CD8-positive, alpha-beta memory T cell (primary cell): ENCODE data around the gene PCDHA8. TPM values are rescaled to one million over a fixed set of nuclear protein-coding genes. Genes with fewer than 3 reads are reported as not detected.
"Not testable (repeated sequence)": the region's sequence is repeated elsewhere in the genome, so short reads cannot be mapped to it uniquely, and the experiment has no call there.

ENCODE experiments used
- CTCF ChIA-PET: fragments of 350-600 bp; sonication (Branson Sonifier 250); formaldehyde crosslinking; loops from one replicate; lab custom pipeline; 2021; ENCODE audit warnings: antibody characterized with exemption; lab: Charles Lee
- POLR2A ChIA-PET: fragments of 350-600 bp; sonication (Branson Sonifier 250); formaldehyde crosslinking; loops from one replicate; lab custom pipeline; 2021; ENCODE audit warnings: antibody characterized with exemption; lab: Charles Lee
- DNase-seq, 5 donors: peaks; one replicate each; pipeline versions ENCODE4 v3.0.0 to v3.0.0-alpha.2; 2020 to 2022; ENCODE audit warnings: mixed read lengths in 1 of 5
- H3K27ac ChIP-seq: one replicate; pipeline ENCODE4 v1.7.0; 2013; ENCODE audit warnings: low read depth, mild to moderate bottlenecking, low read length, moderate library complexity
- H3K27me3 ChIP-seq: 2 replicates; pipeline ENCODE4 v1.7.0; 2013; ENCODE audit warnings: low read length, mild to moderate bottlenecking; ENCODE audit not compliant: insufficient read depth, poor library complexity, severe bottlenecking
- H3K36me3 ChIP-seq: 2 replicates; pipeline ENCODE4 v1.7.0; 2013; ENCODE audit warnings: mild to moderate bottlenecking, low read length, moderate library complexity; ENCODE audit not compliant: insufficient read depth
- H3K4me1 ChIP-seq: 2 replicates; pipeline ENCODE4 v1.7.0; 2013; ENCODE audit warnings: mild to moderate bottlenecking, low read length, moderate library complexity; ENCODE audit not compliant: insufficient read depth
- H3K4me3 ChIP-seq: 2 replicates; pipeline ENCODE4 v1.7.0; 2013; ENCODE audit warnings: mild to moderate bottlenecking, low read length
- H3K9me3 ChIP-seq: 2 replicates; pipeline ENCODE4 v1.7.0; 2013; ENCODE audit warnings: mild to moderate bottlenecking, low read length
- H3K27ac Mint-ChIP-seq, 8 donors: one replicate each; pipeline ENCODE4 v1.8.0; 2020 to 2021; ENCODE audit warnings: mixed read lengths in 8 of 8, mild to moderate bottlenecking in 6 of 8, inconsistent platforms in 3 of 8, moderate library complexity in 3 of 8
- H3K27me3 Mint-ChIP-seq, 2 donors: one replicate each; pipeline ENCODE4 v1.8.0; 2020 to 2021; ENCODE audit warnings: mixed read lengths in 2 of 2, mild to moderate bottlenecking in 1 of 2, moderate library complexity in 1 of 2
- H3K36me3 Mint-ChIP-seq, 3 donors: one replicate each; pipeline ENCODE4 v1.8.0; 2020 to 2021; ENCODE audit warnings: mixed read lengths in 3 of 3, inconsistent platforms in 1 of 3, mild to moderate bottlenecking in 1 of 3
- H3K4me1 Mint-ChIP-seq, 3 donors: one replicate each; pipeline ENCODE4 v1.8.0; 2020 to 2021; ENCODE audit warnings: mixed read lengths in 3 of 3, inconsistent platforms in 1 of 3, mild to moderate bottlenecking in 1 of 3
- H3K4me3 Mint-ChIP-seq, 7 donors: one replicate each; pipeline ENCODE4 v1.8.0; 2020 to 2021; ENCODE audit warnings: mixed read lengths in 7 of 7, mild to moderate bottlenecking in 6 of 7, moderate library complexity in 4 of 7, inconsistent platforms in 2 of 7
- H3K9me3 Mint-ChIP-seq, 5 donors: one replicate each; pipeline ENCODE4 v1.8.0; 2020 to 2022; ENCODE audit warnings: mixed read lengths in 5 of 5, mild to moderate bottlenecking in 3 of 5, moderate library complexity in 2 of 5, inconsistent platforms in 1 of 5
- polyA plus RNA-seq: library from polyadenylated mRNA; unstranded; fragments of 300-500 nt; fragmentation: Illumina TruSeq; gene quantifications from one replicate; pipeline ENCODE4 v1.2.3, GENCODE V29; 2021
- total RNA-seq, 2 experiments: library from RNA; stranded (reverse); gene quantifications; one replicate each; pipeline ENCODE4 v1.2.3, GENCODE V29; 2021

PCDHA8 gene
- total and polyA plus RNA-seq, 3 experiments from 2014 or later = not detected

- Mint-ChIP-seq H3K36me3 (peaks cover 0 to 4% (median 0%) of the 10 kb centered on the region in 3 donors), H3K27me3 (peaks cover 16 to 41% of the 10 kb centered on the region in 2 donors), H3K27ac (no peak overlapping the region), H3K4me1 (no peaks in the 10 kb centered on the region), H3K4me3 (no peak overlapping the region), H3K9me3 (peaks cover 38 to 58% (median 43%) of the 10 kb centered on the region in 5 donors)
- ChIA-PET POLR2A (no interaction called here), CTCF (no interaction called here)
- H3K27ac ChIP-seq = no peak overlapping the region
- no peaks in the 10 kb centered on the region for H3K27me3 ChIP-seq
- no peak overlapping the region for H3K4me3 ChIP-seq
- H3K4me1 ChIP-seq = no peaks in the 10 kb centered on the region
- no peaks in the 10 kb centered on the region for H3K36me3 ChIP-seq
- no peak for DNase-seq
- peaks cover 4% of the 10 kb centered on the region for H3K9me3 ChIP-seq
Observed at GRCh38 chr5:140801494-140801841, 39.5 kb upstream of the PCDHA8 start.

GRCh38 chr5:140802381-140802780, 38.6 kb upstream of the PCDHA8 start:
- H3K4me3 ChIP-seq, H3K9me3 ChIP-seq, H3K27ac ChIP-seq, H3K4me1 Mint-ChIP-seq, H3K36me3 ChIP-seq, H3K4me1 ChIP-seq, CTCF ChIA-PET, H3K27me3 ChIP-seq, H3K36me3 Mint-ChIP-seq, POLR2A ChIA-PET, H3K27ac Mint-ChIP-seq, H3K4me3 Mint-ChIP-seq, DNase-seq: not testable (repeated sequence)
- Mint-ChIP-seq H3K27me3 (peaks cover 16 to 46% of the 10 kb centered on the region in 2 donors), H3K9me3 (peaks cover 33 to 57% (median 40%) of the 10 kb centered on the region in 5 donors)

DNA sequence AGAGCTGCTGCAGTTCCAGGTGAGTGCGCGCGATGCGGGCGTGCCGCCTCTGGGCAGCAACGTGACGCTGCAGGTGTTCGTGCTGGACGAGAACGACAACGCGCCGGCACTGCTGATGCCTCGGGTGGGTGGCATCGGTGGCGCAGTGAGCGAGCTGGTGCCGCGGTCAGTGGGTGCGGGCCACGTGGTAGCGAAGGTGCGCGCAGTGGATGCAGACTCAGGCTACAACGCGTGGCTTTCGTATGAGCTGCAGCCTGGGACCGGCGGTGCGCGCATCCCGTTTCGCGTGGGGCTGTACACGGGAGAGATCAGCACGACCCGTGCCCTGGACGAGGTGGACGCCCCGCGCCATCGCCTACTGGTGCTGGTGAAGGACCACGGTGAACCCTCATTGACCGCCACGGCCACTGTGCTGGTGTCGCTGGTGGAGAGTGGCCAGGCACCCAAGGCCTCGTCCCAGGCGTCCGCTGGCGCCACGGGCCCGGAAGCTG, 38.2 kb upstream of the PCDHA8 start:
- H3K27ac ChIP-seq = no peak overlapping the region
- H3K4me3 Mint-ChIP-seq = no peak overlapping the region
- H3K4me1 Mint-ChIP-seq = no peaks in the 10 kb centered on the region
- no peak overlapping the region for H3K4me3 ChIP-seq
- peaks cover 4% of the 10 kb centered on the region for H3K9me3 ChIP-seq
- H3K27me3 ChIP-seq = no peaks in the 10 kb centered on the region
- H3K27me3 Mint-ChIP-seq = peaks cover 16 to 49% of the 10 kb centered on the region in 2 donors
- peaks cover 0 to 4% (median 1%) of the 10 kb centered on the region in 3 donors for H3K36me3 Mint-ChIP-seq
- H3K36me3 ChIP-seq = no peaks in the 10 kb centered on the region
- CTCF ChIA-PET = no interaction called here
- POLR2A ChIA-PET = no interaction called here
- DNase-seq = no peak
- H3K9me3 Mint-ChIP-seq = peaks cover 32 to 61% (median 42%) of the 10 kb centered on the region in 5 donors
- H3K4me1 ChIP-seq = no peaks in the 10 kb centered on the region
- H3K27ac Mint-ChIP-seq = no peak overlapping the region

- H3K4me1 ChIP-seq = no peaks in the 10 kb centered on the region
- no peak within 1 kb of the TSS for H3K27ac ChIP-seq
- Mint-ChIP-seq H3K27me3 (peaks cover 8 to 36% of the 10 kb centered on the region in 2 donors), H3K27ac (no peak within 1 kb of the TSS), H3K4me1 (no peaks in the 10 kb centered on the region), H3K9me3 (peaks cover 20 to 50% (median 39%) of the 10 kb centered on the region in 5 donors), H3K4me3 (no peak within 1 kb of the TSS), H3K36me3 (peaks cover 0 to 1% (median 0%) of the 10 kb centered on the region in 3 donors)
- no peaks in the 10 kb centered on the region for H3K27me3 ChIP-seq
- no peak within 1 kb of the TSS for H3K4me3 ChIP-seq
- no peak for DNase-seq
- ChIA-PET CTCF (no interaction called here), POLR2A (no interaction called here)
- no peaks in the 10 kb centered on the region for H3K9me3 ChIP-seq
- no peaks in the 10 kb centered on the region for H3K36me3 ChIP-seq
Observed at GRCh38 chr5:140806834-140807775, 33.9 kb upstream of the PCDHA8 start, which contains the start of gene PCDHA4. Gene PCDHA4 (plus strand): TSS chr5:140807068.

- H3K4me1 ChIP-seq, H3K9me3 ChIP-seq, H3K4me3 ChIP-seq, DNase-seq, H3K4me3 Mint-ChIP-seq, H3K36me3 ChIP-seq, H3K27ac Mint-ChIP-seq, H3K27ac ChIP-seq, POLR2A ChIA-PET, CTCF ChIA-PET, H3K27me3 ChIP-seq, H3K4me1 Mint-ChIP-seq, H3K36me3 Mint-ChIP-seq: not testable (repeated sequence)
- Mint-ChIP-seq H3K9me3 (peaks cover 19 to 54% (median 44%) of the 10 kb centered on the region in 5 donors), H3K27me3 (peaks cover 9 to 38% of the 10 kb centered on the region in 2 donors)
Observed at GRCh38 chr5:140808241-140808888, 32.6 kb upstream of the PCDHA8 start.

- DNase-seq = no peak
- no peak overlapping the region for H3K4me3 Mint-ChIP-seq
- Histone ChIP-seq H3K4me3 (no peak overlapping the region), H3K27me3 (no peaks in the 10 kb centered on the region), H3K9me3 (no peaks in the 10 kb centered on the region), H3K4me1 (no peaks in the 10 kb centered on the region), H3K36me3 (no peaks in the 10 kb centered on the region), H3K27ac (no peak overlapping the region)
- peaks cover 9 to 35% of the 10 kb centered on the region in 2 donors for H3K27me3 Mint-ChIP-seq
- peaks cover 14 to 49% (median 38%) of the 10 kb centered on the region in 5 donors for H3K9me3 Mint-ChIP-seq
- peaks cover 0 to 1% (median 0%) of the 10 kb centered on the region in 3 donors for H3K36me3 Mint-ChIP-seq
- no peaks in the 10 kb centered on the region for H3K4me1 Mint-ChIP-seq
- ChIA-PET CTCF (no interaction called here), POLR2A (no interaction called here)
- no peak overlapping the region for H3K27ac Mint-ChIP-seq
Observed at GRCh38 chr5:140808889-140809291, 32.1 kb upstream of the PCDHA8 start.

- ChIA-PET POLR2A (no interaction called here), CTCF (no interaction called here)
- Mint-ChIP-seq H3K27ac (no peak within 1 kb of the TSS), H3K9me3 (peaks cover 12 to 30% (median 20%) of the 10 kb centered on the region in 5 donors), H3K4me3 (no peak within 1 kb of the TSS), H3K4me1 (no peaks in the 10 kb centered on the region), H3K27me3 (peaks cover 14 to 31% of the 10 kb centered on the region in 2 donors), H3K36me3 (no peaks in the 10 kb centered on the region)
- H3K27ac ChIP-seq = no peak within 1 kb of the TSS
- no peak within 1 kb of the TSS for H3K4me3 ChIP-seq
- DNase-seq = no peak
- no peaks in the 10 kb centered on the region for H3K4me1 ChIP-seq
- H3K27me3 ChIP-seq = no peaks in the 10 kb centered on the region
- no peaks in the 10 kb centered on the region for H3K9me3 ChIP-seq
- H3K36me3 ChIP-seq = no peaks in the 10 kb centered on the region
Observed at GRCh38 chr5:140821375-140822280, 19.4 kb upstream of the PCDHA8 start, which contains the start of gene PCDHA5. Gene PCDHA5 (plus strand): TSS chr5:140821613.
